ENCODE measurements around the gene PSME3.

- no peak for TF ChIP-seq POLR2A (IDR thresholded peaks at IDR 0.05)
- no peak for TF ChIP-seq CTCF (IDR thresholded peaks at IDR 0.05)
Measured at GRCh38 chr17:42845918-42846593, 12.9 kb downstream of the PSME3 start.
